Naive thymus-derived CD8-positive, alpha-beta T cell (primary cell): Measurements from ENCODE around the gene TRMU. TPM values are rescaled to one million over a fixed set of nuclear protein-coding genes. Genes with fewer than 3 reads are reported as not detected.
A peak's percentile ranks its signal among the peaks of the same experiment; 100 is the strongest.

Experiments
- ATAC-seq, 2 donors: fragments of 150-1000 bp; cut with Tn5 transposase in 1 of 2; sonication (Bioruptor Pico), chemical (Tn5 transposase) in 1 of 2; 1 replicate in 1 of 2; 2 replicates in 1 of 2; pipeline ENCODE4 v1.10.0; 2021; ENCODE audit warnings: mild to moderate bottlenecking in 2 of 2, moderate library complexity in 2 of 2
- POLR2A ChIA-PET: fragments of 350-600 bp; sonication (Branson Sonifier 250); formaldehyde crosslinking; loops from one replicate; lab custom pipeline; 2021; ENCODE audit warnings: antibody characterized with exemption; lab: Charles Lee
- DNase-seq, 10 donors: peaks; one replicate each; pipeline versions ENCODE4 v3.0.0 to v3.0.0-alpha.2; 2020 to 2022
- H3K27ac Mint-ChIP-seq, 10 donors: one replicate each; pipeline ENCODE4 v1.8.0; 2020 to 2022; ENCODE audit warnings: mild to moderate bottlenecking in 10 of 10, mixed read lengths in 10 of 10, moderate library complexity in 4 of 10, inconsistent platforms in 1 of 10
- H3K27me3 Mint-ChIP-seq, 5 donors: one replicate each; pipeline ENCODE4 v1.8.0; 2021 to 2022; ENCODE audit warnings: mixed read lengths in 5 of 5
- H3K36me3 Mint-ChIP-seq, 3 donors: one replicate each; pipeline ENCODE4 v1.8.0; 2020 to 2022; ENCODE audit warnings: mixed read lengths in 3 of 3, mild to moderate bottlenecking in 2 of 3, inconsistent platforms in 1 of 3
- H3K4me1 Mint-ChIP-seq, 4 donors: one replicate each; pipeline ENCODE4 v1.8.0; 2021 to 2022; ENCODE audit warnings: mixed read lengths in 4 of 4
- H3K4me3 Mint-ChIP-seq, 10 donors: one replicate each; pipeline ENCODE4 v1.8.0; 2020 to 2022; ENCODE audit warnings: mild to moderate bottlenecking in 10 of 10, mixed read lengths in 10 of 10, moderate library complexity in 6 of 10, inconsistent platforms in 1 of 10
- H3K9me3 Mint-ChIP-seq, 9 donors: one replicate each; pipeline ENCODE4 v1.8.0; 2020 to 2022; ENCODE audit warnings: mixed read lengths in 9 of 9, mild to moderate bottlenecking in 3 of 9, inconsistent platforms in 1 of 9, moderate library complexity in 1 of 9
- polyA plus RNA-seq, 3 donors: library from polyadenylated mRNA; unstranded; fragments of 300-500 nt; fragmentation: Illumina TruSeq; gene quantifications; one replicate each; pipeline ENCODE4 v1.2.3, GENCODE V29; 2021
- total RNA-seq, 8 experiments: library from RNA in 2 of 8; stranded (reverse) in 2 of 8; gene quantifications; one replicate each; pipeline ENCODE4 v1.2.3 and lab custom pipeline; 2021 to 2026

Gene TRMU
- total and polyA plus RNA-seq, 5 experiments from 2014 or later, result 14.6 to 91.7 (median 17.3) TPM

DNA sequence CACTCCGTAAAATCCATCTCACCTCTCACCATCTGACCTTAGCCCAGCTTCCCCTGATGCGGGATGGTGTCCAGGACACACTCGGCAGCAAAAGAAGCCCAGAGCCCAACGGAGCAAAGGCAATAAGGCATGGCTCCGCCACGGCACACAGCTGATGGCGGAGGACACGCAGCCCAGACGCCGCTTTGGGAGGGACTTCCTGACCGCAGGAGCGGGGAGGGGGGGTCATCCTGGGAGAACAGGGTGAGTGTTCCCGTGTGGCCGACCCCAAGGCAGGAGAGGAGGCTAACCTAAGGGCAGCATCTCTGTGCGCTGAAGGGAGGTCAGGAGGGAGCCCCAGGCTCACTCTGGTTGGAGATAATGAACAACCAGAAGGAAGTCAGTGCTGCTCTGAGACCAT lies 71.3 kb downstream of the TRMU start:
- Mint-ChIP-seq H3K9me3 (no peaks in the 10 kb centered on the region), H3K36me3 (no peaks in the 10 kb centered on the region)

More for the DNA sequence above, 71.3 kb downstream of the TRMU start:
- Mint-ChIP-seq H3K27me3 (peaks cover 0 to 3% (median 0%) of the 10 kb centered on the region in 5 donors), H3K27ac (peak overlapping the region in 1 of 10 donors; percentile 31), H3K4me1 (peaks cover 0 to 12% (median 1%) of the 10 kb centered on the region in 4 donors), H3K4me3 (no peak overlapping the region)
- POLR2A ChIA-PET, result no interaction called here
- no peak for ATAC-seq
- DNase-seq, result peak in 1 of 10 donors; percentile 28

Other genes with a start within 250 kb of the TRMU start
- 10 to 100 TPM; 18.4 to 22.6 TPM for gene PPARA, start 185.2 kb upstream of the TRMU start, total RNA-seq
- 1 to 10 TPM; 3.5 to 3.7 (median 3.7) TPM for gene PPARA, start 185.2 kb upstream of the TRMU start, polyA plus RNA-seq
- gene CDPF1, start 85.4 kb upstream of the TRMU start, total RNA-seq, result 10 to 100 TPM; 11.1 to 12.3 TPM
- 10 to 100 TPM; 22.9 to 29.3 (median 29.1) TPM for gene CDPF1, start 85.4 kb upstream of the TRMU start, polyA plus RNA-seq
- gene PKDREJ, start 72.4 kb upstream of the TRMU start, total RNA-seq, result not detected
- not detected for gene PKDREJ, start 72.4 kb upstream of the TRMU start, polyA plus RNA-seq
- 1 to 10 TPM; 6.7 to 9.7 TPM for gene TTC38, start 67.7 kb upstream of the TRMU start, total RNA-seq
- gene TTC38, start 67.7 kb upstream of the TRMU start, polyA plus RNA-seq, result 10 to 100 TPM in 1 of 3 donors, 1 to 10 TPM in 2; 2.6 to 33.5 (median 5.0) TPM
- under 1 TPM; 0.30 to 0.68 TPM for gene GTSE1, start 38.8 kb upstream of the TRMU start, total RNA-seq
- gene GTSE1, start 38.8 kb upstream of the TRMU start, polyA plus RNA-seq, result not detected
- 1 to 10 TPM in 1 of 2 experiments, under 1 TPM in 1; 0.82 to 1.2 TPM for gene CELSR1, start 201.9 kb downstream of the TRMU start, total RNA-seq
- gene CELSR1, start 201.9 kb downstream of the TRMU start, polyA plus RNA-seq, result under 1 TPM; 0.19 to 0.66 (median 0.37) TPM